Erythroblast (primary cell): Measurements from ENCODE around the gene DCBLD1.

Source experiments
- GATA1 ChIP-seq: IDR thresholded peaks from 2 replicates; pipeline ENCODE4 v1.6.1; 2011; ENCODE audit warnings: low read depth, mild to moderate bottlenecking, control low read depth, low read length, moderate library complexity
- POLR2A ChIP-seq: IDR thresholded peaks from 2 replicates; pipeline ENCODE4 v1.6.1; 2011; ENCODE audit warnings: mild to moderate bottlenecking, low read length

- no peak for TF ChIP-seq POLR2A
- no peak for TF ChIP-seq GATA1
Observed at GRCh38 chr6:117536317-117536716, 53.8 kb downstream of the DCBLD1 start.
